ENCODE data around the gene ITGB8.
A peak's percentile ranks its signal among the peaks of the same experiment; 100 is the strongest.
"Not testable (repeated sequence)": the region's sequence is repeated elsewhere in the genome, so short reads cannot be mapped to it uniquely, and the experiment has no call there.

ITGB8 gene

DNA sequence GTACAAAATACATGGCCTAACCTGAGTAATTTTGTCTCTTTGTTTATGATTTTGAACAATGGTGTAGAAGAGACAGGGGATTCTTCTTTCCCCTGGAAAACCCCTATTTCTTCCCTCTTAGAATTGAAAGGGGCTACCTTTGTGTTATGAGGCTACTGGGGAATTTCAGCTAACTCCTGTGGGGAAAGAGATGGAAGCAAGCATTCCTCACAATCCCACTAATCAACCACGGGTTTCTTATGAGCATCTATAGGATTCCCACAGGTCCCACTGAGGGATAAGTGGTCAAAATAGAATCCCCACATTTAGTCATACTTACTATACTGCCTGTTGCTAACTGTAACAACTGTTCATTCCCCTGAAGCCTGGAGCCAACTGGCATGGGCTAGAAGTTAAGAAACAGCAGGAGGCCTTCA lies 32.2 kb upstream of the ITGB8 start:
- no peak overlapping the region for H3K27ac ChIP-seq (ENCODE audit: low read depth, low read length)
- no peak overlapping the region for H3K4me3 ChIP-seq (ENCODE audit: low read depth, low read length)

DNA sequence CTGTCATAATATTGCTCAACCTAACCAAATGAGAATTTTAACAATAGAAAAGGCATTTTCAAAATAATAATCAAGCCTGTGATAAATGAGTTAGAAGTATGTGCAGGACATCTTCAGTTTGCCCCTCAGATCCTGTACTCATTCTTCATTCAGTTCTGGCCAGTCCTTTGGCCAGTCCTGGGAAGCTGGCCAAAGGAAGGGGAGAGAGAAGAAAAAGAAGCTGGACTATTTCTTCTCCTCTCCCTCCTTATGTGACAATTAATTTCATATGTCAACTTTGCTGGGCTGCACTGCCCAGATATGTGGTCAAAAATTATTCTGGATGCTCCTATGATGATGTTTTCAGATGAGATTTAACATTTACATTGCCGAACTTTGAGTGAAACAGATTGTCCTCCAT lies 31.6 kb upstream of the ITGB8 start:
- H3K4me1 ChIP-seq (ENCODE audit: control insufficient read depth, insufficient read depth, low read length): peaks cover 1% of the 10 kb centered on the region
- H3K9ac ChIP-seq (ENCODE audit: low read length): no peak overlapping the region
- H3K4me3 ChIP-seq (ENCODE audit: low read depth, low read length): no peak overlapping the region
- H3K27ac ChIP-seq (ENCODE audit: low read depth, low read length): no peak overlapping the region
- H3K9me3 ChIP-seq (ENCODE audit: control insufficient read depth, insufficient read depth, low read depth, low read length): no peaks in the 10 kb centered on the region
- no peaks in the 10 kb centered on the region for H3K36me3 ChIP-seq (ENCODE audit: control insufficient read depth, insufficient read depth, low read length)
- H3K27me3 ChIP-seq (ENCODE audit: control insufficient read depth, insufficient read depth, low read length): no peaks in the 10 kb centered on the region

More for the DNA sequence above, 32.2 kb upstream of the ITGB8 start:
- H3K36me3 ChIP-seq (ENCODE audit: control insufficient read depth, insufficient read depth, low read length): no peaks in the 10 kb centered on the region
- H3K4me1 ChIP-seq (ENCODE audit: control insufficient read depth, insufficient read depth, low read length): no peaks in the 10 kb centered on the region
- no peaks in the 10 kb centered on the region for H3K27me3 ChIP-seq (ENCODE audit: control insufficient read depth, insufficient read depth, low read length)
- no peak overlapping the region for H3K9ac ChIP-seq (ENCODE audit: low read length)
- H3K9me3 ChIP-seq (ENCODE audit: control insufficient read depth, insufficient read depth, low read depth, low read length): no peaks in the 10 kb centered on the region

DNA sequence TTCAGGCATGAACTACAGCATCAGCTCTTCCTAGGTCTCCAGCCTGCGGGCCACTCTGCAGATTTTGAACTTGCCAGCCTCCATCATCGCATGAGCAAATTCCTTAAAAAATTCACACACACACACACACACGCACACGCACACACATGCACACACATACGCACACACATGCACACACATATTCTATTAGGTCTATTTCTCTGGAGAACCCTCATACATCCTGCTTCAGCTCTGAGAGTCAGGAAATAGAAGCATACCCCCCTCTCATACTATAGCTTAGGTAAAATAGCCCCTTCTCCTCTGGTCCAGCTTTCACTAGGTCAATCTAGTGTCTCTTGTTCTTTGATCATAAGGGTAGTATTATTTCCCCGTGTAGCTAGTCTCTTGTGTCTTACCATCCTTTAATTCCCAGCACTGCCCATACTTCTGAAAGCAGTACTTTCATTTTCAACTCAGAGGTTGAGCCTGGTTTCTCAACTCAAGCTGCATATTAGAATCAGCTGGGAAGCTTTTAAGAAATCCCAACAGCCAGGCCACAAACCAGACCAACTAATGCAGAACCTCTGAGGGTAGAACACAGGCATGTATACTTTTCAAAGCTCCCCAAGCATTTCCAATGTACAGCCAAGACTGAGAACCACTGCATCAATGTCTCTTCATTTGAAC lies 30.9 kb upstream of the ITGB8 start:
- H3K9ac ChIP-seq (ENCODE audit: low read length): no peak overlapping the region
- H3K9me3 ChIP-seq (ENCODE audit: control insufficient read depth, insufficient read depth, low read depth, low read length): no peaks in the 10 kb centered on the region
- no peaks in the 10 kb centered on the region for H3K36me3 ChIP-seq (ENCODE audit: control insufficient read depth, insufficient read depth, low read length)
- no peaks in the 10 kb centered on the region for H3K27me3 ChIP-seq (ENCODE audit: control insufficient read depth, insufficient read depth, low read length)
- H3K27ac ChIP-seq (ENCODE audit: low read depth, low read length): no peak overlapping the region
- no peak overlapping the region for H3K4me3 ChIP-seq (ENCODE audit: low read depth, low read length)
- peaks cover 8% of the 10 kb centered on the region for H3K4me1 ChIP-seq (ENCODE audit: control insufficient read depth, insufficient read depth, low read length)

DNA sequence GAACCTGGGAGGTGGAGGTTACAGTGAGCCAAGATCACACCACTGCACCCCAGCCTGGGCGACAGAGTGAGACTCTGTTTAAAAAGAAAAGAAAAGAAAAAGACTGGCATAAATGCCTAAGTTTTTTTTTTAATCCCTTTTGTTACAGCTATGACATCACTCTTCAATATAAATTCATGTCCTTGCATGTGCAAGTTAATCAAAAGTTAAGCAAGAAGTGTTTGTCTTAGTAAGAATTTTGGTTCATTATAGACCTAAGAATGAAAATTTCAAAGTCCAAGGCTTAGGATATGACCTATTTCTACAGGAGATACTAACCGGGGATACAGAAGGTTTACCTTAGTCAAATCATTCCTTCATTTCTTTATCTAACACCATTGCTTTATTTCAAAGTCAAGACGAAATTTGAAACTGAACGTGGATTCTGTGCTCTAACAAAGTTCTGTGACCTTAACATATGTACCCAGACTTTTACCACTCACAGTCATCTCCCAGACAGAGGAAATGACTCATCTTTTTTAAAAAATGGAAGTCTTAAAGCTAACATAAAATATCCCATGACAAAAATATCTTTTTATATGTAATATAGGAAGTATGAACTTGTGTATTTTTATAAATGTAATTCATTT lies 29.3 kb upstream of the ITGB8 start:
- Histone ChIP-seq H3K9me3 (ENCODE audit: control insufficient read depth, insufficient read depth, low read depth, low read length) (no peaks in the 10 kb centered on the region), H3K9ac (ENCODE audit: low read length) (no peak overlapping the region), H3K27ac (ENCODE audit: low read depth, low read length) (no peak overlapping the region), H3K36me3 (ENCODE audit: control insufficient read depth, insufficient read depth, low read length) (no peaks in the 10 kb centered on the region), H3K4me1 (ENCODE audit: control insufficient read depth, insufficient read depth, low read length) (peaks cover 17% of the 10 kb centered on the region), H3K27me3 (ENCODE audit: control insufficient read depth, insufficient read depth, low read length) (no peaks in the 10 kb centered on the region), H3K4me3 (ENCODE audit: low read depth, low read length) (no peak overlapping the region)

- H3K9ac ChIP-seq (ENCODE audit: low read length); H3K27me3 ChIP-seq (ENCODE audit: control insufficient read depth, insufficient read depth, low read length); H3K36me3 ChIP-seq (ENCODE audit: control insufficient read depth, insufficient read depth, low read length); H3K27ac ChIP-seq (ENCODE audit: low read depth, low read length); H3K9me3 ChIP-seq (ENCODE audit: control insufficient read depth, insufficient read depth, low read depth, low read length); H3K4me3 ChIP-seq (ENCODE audit: low read depth, low read length): not testable (repeated sequence)
- peaks cover 26% of the 10 kb centered on the region for H3K4me1 ChIP-seq (ENCODE audit: control insufficient read depth, insufficient read depth, low read length)
Observed at GRCh38 chr7:20302300-20302699, 28.4 kb upstream of the ITGB8 start.

DNA sequence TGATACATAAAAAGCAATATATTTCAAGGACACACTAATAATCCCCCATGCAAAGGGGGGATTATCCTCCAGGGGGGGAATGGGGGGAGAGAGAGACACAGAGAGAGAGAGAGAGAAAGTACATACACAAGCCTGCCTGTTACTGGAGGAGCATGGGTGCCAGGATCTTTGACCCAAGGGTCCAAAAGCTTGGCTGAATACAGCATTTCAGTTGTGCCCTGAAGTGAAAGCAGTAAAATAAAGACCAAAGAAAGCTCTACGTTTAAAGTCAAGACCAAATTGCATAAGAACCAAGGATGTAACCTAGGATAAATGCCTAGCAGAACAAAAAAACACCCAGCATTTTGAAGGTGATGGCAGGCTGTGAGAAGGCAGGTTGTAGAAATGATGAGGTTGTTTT lies 27.8 kb upstream of the ITGB8 start:
- Histone ChIP-seq H3K27ac (ENCODE audit: low read depth, low read length) (no peak overlapping the region), H3K27me3 (ENCODE audit: control insufficient read depth, insufficient read depth, low read length) (no peaks in the 10 kb centered on the region), H3K9ac (ENCODE audit: low read length) (no peak overlapping the region), H3K4me1 (ENCODE audit: control insufficient read depth, insufficient read depth, low read length) (peaks cover 31% of the 10 kb centered on the region), H3K9me3 (ENCODE audit: control insufficient read depth, insufficient read depth, low read depth, low read length) (no peaks in the 10 kb centered on the region), H3K36me3 (ENCODE audit: control insufficient read depth, insufficient read depth, low read length) (no peaks in the 10 kb centered on the region), H3K4me3 (ENCODE audit: low read depth, low read length) (no peak overlapping the region)

GRCh38 chr7:20304366-20304765 lies 26.3 kb upstream of the ITGB8 start:
- Histone ChIP-seq H3K4me3 (ENCODE audit: low read depth, low read length) (no peak overlapping the region), H3K36me3 (ENCODE audit: control insufficient read depth, insufficient read depth, low read length) (no peaks in the 10 kb centered on the region), H3K27ac (ENCODE audit: low read depth, low read length) (no peak overlapping the region), H3K27me3 (ENCODE audit: control insufficient read depth, insufficient read depth, low read length) (no peaks in the 10 kb centered on the region), H3K9ac (ENCODE audit: low read length) (no peak overlapping the region), H3K4me1 (ENCODE audit: control insufficient read depth, insufficient read depth, low read length) (peaks cover 37% of the 10 kb centered on the region), H3K9me3 (ENCODE audit: control insufficient read depth, insufficient read depth, low read depth, low read length) (no peaks in the 10 kb centered on the region)

DNA sequence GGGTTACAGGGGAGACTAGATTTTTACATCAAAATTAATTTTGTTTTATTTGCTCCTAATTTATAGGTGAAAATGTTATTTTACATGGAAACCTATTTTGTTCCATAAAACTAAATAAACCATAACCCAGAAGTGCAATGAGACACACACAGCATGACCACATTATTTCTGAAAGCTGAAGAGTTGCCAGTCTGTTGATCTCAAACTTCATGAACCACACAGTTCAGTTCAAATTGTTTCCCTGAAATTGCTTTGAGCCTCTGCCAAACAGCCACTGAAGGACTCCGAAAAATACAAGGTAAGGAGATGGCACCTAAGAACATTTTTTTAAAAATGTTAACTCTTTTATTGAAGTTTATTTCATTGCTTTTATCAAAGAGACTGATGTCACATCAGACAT lies 25.0 kb upstream of the ITGB8 start:
- Histone ChIP-seq H3K4me3 (ENCODE audit: low read depth, low read length) (no peak overlapping the region), H3K9ac (ENCODE audit: low read length) (peak overlapping the region; percentile 20), H3K4me1 (ENCODE audit: control insufficient read depth, insufficient read depth, low read length) (peaks cover 37% of the 10 kb centered on the region), H3K9me3 (ENCODE audit: control insufficient read depth, insufficient read depth, low read depth, low read length) (no peaks in the 10 kb centered on the region), H3K27me3 (ENCODE audit: control insufficient read depth, insufficient read depth, low read length) (no peaks in the 10 kb centered on the region), H3K36me3 (ENCODE audit: control insufficient read depth, insufficient read depth, low read length) (no peaks in the 10 kb centered on the region), H3K27ac (ENCODE audit: low read depth, low read length) (no peak overlapping the region)

- no peaks in the 10 kb centered on the region for H3K27me3 ChIP-seq (ENCODE audit: control insufficient read depth, insufficient read depth, low read length)
- H3K9me3 ChIP-seq (ENCODE audit: control insufficient read depth, insufficient read depth, low read depth, low read length): no peaks in the 10 kb centered on the region
- no peak overlapping the region; the same call in 1 of the 2 replicates for H3K4me3 ChIP-seq (ENCODE audit: low read depth, low read length)
- H3K4me1 ChIP-seq (ENCODE audit: control insufficient read depth, insufficient read depth, low read length): peaks cover 37% of the 10 kb centered on the region
- H3K9ac ChIP-seq (ENCODE audit: low read length): peak overlapping the region; percentile 43
- H3K27ac ChIP-seq (ENCODE audit: low read depth, low read length): peak overlapping the region; percentile 88
- H3K36me3 ChIP-seq (ENCODE audit: control insufficient read depth, insufficient read depth, low read length): no peaks in the 10 kb centered on the region
Observed at GRCh38 chr7:20306180-20306946, 24.3 kb upstream of the ITGB8 start.

GRCh38 chr7:20307119-20307518 lies 23.6 kb upstream of the ITGB8 start:
- H3K4me3 ChIP-seq (ENCODE audit: low read depth, low read length): no peak overlapping the region; the same call in 1 of the 2 replicates
- no peaks in the 10 kb centered on the region for H3K9me3 ChIP-seq (ENCODE audit: control insufficient read depth, insufficient read depth, low read depth, low read length)
- H3K27me3 ChIP-seq (ENCODE audit: control insufficient read depth, insufficient read depth, low read length): no peaks in the 10 kb centered on the region
- peaks cover 37% of the 10 kb centered on the region for H3K4me1 ChIP-seq (ENCODE audit: control insufficient read depth, insufficient read depth, low read length)
- H3K36me3 ChIP-seq (ENCODE audit: control insufficient read depth, insufficient read depth, low read length): no peaks in the 10 kb centered on the region
- no peak overlapping the region for H3K9ac ChIP-seq (ENCODE audit: low read length)
- H3K27ac ChIP-seq (ENCODE audit: low read depth, low read length): peak overlapping the region; percentile 88

DNA sequence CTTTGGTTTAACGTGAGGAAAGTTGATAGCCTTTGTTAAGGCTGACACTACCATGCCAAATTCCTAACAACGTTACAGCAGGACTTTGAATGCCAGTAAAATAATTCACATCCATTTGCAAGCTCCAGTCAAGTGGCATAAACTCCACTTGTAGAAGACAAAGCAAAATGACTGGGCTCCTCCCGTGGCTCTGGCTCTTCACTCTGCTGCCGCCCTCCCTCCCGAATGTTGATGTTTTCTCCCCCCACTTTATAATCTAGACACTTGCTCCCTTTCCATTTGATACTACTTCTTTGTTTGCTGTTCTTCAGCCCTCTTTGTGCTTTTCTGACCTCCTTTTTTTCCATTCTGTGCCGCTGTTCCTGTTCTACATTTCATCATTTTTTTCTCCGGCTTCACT lies 22.8 kb upstream of the ITGB8 start:
- Histone ChIP-seq H3K4me1 (ENCODE audit: control insufficient read depth, insufficient read depth, low read length) (peaks cover 37% of the 10 kb centered on the region), H3K9ac (ENCODE audit: low read length) (peak overlapping the region; percentile 21), H3K4me3 (ENCODE audit: low read depth, low read length) (peak overlapping the region; percentile 1; the same call in 1 of the 2 replicates)

More for the DNA sequence above, 22.8 kb upstream of the ITGB8 start:
- H3K27ac ChIP-seq (ENCODE audit: low read depth, low read length): peak overlapping the region; percentile 88
- no peaks in the 10 kb centered on the region for H3K9me3 ChIP-seq (ENCODE audit: control insufficient read depth, insufficient read depth, low read depth, low read length)
- no peaks in the 10 kb centered on the region for H3K36me3 ChIP-seq (ENCODE audit: control insufficient read depth, insufficient read depth, low read length)
- no peaks in the 10 kb centered on the region for H3K27me3 ChIP-seq (ENCODE audit: control insufficient read depth, insufficient read depth, low read length)
